K562 (cell line): ENCODE results near the gene CAPN13. TPM values are rescaled to one million over a fixed set of nuclear protein-coding genes. Genes with fewer than 3 reads are reported as not detected.

Source experiments
- ATAC-seq: fragments of 200-7000 bp; cut with Tn5 transposase; 3 replicates; pipeline ENCODE4 v1.9.1; 2020; ENCODE audit warnings: moderate library complexity
- BruUV-seq: library from RNA; stranded (reverse); fragments of 400-500 nt; replicated peaks from 2 replicates; lab custom pipeline; 2021; lab: Mats Ljungman, UMichigan
- CTCF ChIA-PET: fragments of 300-600 bp; formaldehyde crosslinking; extraction: SDS; loops from one replicate; lab custom pipeline; 2021; ENCODE audit warnings: low intra/inter-chr PET ratio; lab: Yijun Ruan, JAX
- POLR2A ChIA-PET: fragments of 300-600, 350-650 bp; sonication (Branson Sonifier 250); formaldehyde crosslinking; extraction: SDS; loops from one replicate; lab custom pipeline; 2021; ENCODE audit warnings: antibody characterized with exemption, inconsistent platforms; lab: Yijun Ruan, JAX
- DNase-seq, 4 experiments: peaks; one replicate each; pipeline versions ENCODE4 v3.0.0 to v3.0.0-alpha.2; 2011 to 2018; ENCODE audit warnings: low spot score in 3 of 4, mixed read lengths in 3 of 4; ENCODE audit errors: extremely low read depth in 1 of 4
- FAIRE-seq: peaks from 2 replicates; lab custom pipeline; 2011; peaks lifted over from hg19 to GRCh38; lab: Jason Lieb, UNC
- H2AFZ ChIP-seq: 2 replicates; pipeline ENCODE4 v1.6.0; 2011; ENCODE audit warnings: low read depth, low read length, control low read depth, inconsistent platforms
- H3K27ac ChIP-seq: fragments of 200-600 bp; 3 replicates; pipeline ENCODE4 v1.8.0; 2011; ENCODE audit warnings: low read depth, mild to moderate bottlenecking, control low read depth, inconsistent platforms, low read length, moderate library complexity, mixed read lengths; ENCODE audit errors: extremely low read depth
- H3K27me3 ChIP-seq, 2 experiments: fragments of 300-600 bp in 1 of 2; 2 replicates in 1 of 2; 3 replicates in 1 of 2; pipeline versions ENCODE4 v1.6.0 to v1.8.0; 2011; ENCODE audit warnings: inconsistent platforms in 2 of 2, low read length in 2 of 2, mild to moderate bottlenecking in 1 of 2, mixed read lengths in 1 of 2, moderate library complexity in 1 of 2; ENCODE audit not compliant: control insufficient read depth in 2 of 2, insufficient read depth in 2 of 2
- H3K36me3 ChIP-seq: fragments of 300-600 bp; 3 replicates; pipeline ENCODE4 v1.8.0; 2011; ENCODE audit warnings: mild to moderate bottlenecking, low read length, inconsistent platforms; ENCODE audit not compliant: control insufficient read depth, insufficient read depth
- H3K4me1 ChIP-seq, 2 experiments: fragments of 200-600 bp in 1 of 2; replicated peaks in 1 of 2; 2 replicates in 1 of 2; 3 replicates in 1 of 2; pipeline versions ENCODE4 v1.5.1 to v1.8.0; 2011; ENCODE audit warnings: inconsistent platforms in 2 of 2, low read length in 2 of 2, mild to moderate bottlenecking in 1 of 2, mixed read lengths in 1 of 2, moderate library complexity in 1 of 2; ENCODE audit not compliant: control insufficient read depth in 2 of 2, insufficient read depth in 2 of 2
- H3K4me2 ChIP-seq: 2 replicates; pipeline ENCODE4 v1.6.1; 2011; ENCODE audit warnings: low read length, control low read depth, inconsistent platforms, mixed read lengths; ENCODE audit not compliant: insufficient read depth
- H3K4me3 ChIP-seq: fragments of 200-600 bp; sonication (generic), shearing (Covaris generic); 2 replicates; pipeline ENCODE4 v1.5.1; 2016; ENCODE audit warnings: control low read depth, inconsistent platforms
- H3K79me2 ChIP-seq: fragments of 200-600 bp; 3 replicates; pipeline ENCODE4 v1.8.0; 2011; ENCODE audit warnings: low read length, inconsistent platforms; ENCODE audit not compliant: control insufficient read depth, insufficient read depth
- H3K9ac ChIP-seq, 2 experiments: 2 replicates each; pipeline versions ENCODE4 v1.6.0 to v1.6.1; 2011; ENCODE audit warnings: low read depth in 2 of 2, low read length in 2 of 2, control low read depth in 1 of 2, inconsistent platforms in 1 of 2, mild to moderate bottlenecking in 1 of 2, mixed read lengths in 1 of 2; ENCODE audit not compliant: insufficient read depth in 1 of 2
- H3K9me1 ChIP-seq: one replicate; pipeline ENCODE4 v1.6.0; 2011; ENCODE audit warnings: inconsistent platforms, mild to moderate bottlenecking, low read length, moderate library complexity; ENCODE audit not compliant: control insufficient read depth, insufficient read depth
- H3K9me3 ChIP-seq: replicated peaks from 2 replicates; pipeline ENCODE4 v1.5.1; 2011; ENCODE audit warnings: low read depth, low read length, inconsistent platforms; ENCODE audit not compliant: control insufficient read depth, insufficient read depth
- H4K20me1 ChIP-seq: replicated peaks from 2 replicates; pipeline ENCODE4 v1.6.1; 2011; ENCODE audit warnings: low read length, inconsistent platforms, mixed read lengths; ENCODE audit not compliant: control insufficient read depth, insufficient read depth
- HOMEZ ChIP-seq: fragments of 250-450 bp; sonication (Bioruptor Pico); IDR thresholded peaks from 2 replicates; pipeline ENCODE4 v1.4.0; 2020; ENCODE audit warnings: mild to moderate bottlenecking, moderate library complexity
- NRF1 ChIP-seq, 2 experiments: fragments of 450-650 bp; IDR thresholded peaks in 1 of 2; conservative IDR thresholded peaks in 1 of 2; 2 replicates each; pipeline ENCODE4 v1.6.1; 2014; ENCODE audit warnings: mild to moderate bottlenecking in 2 of 2
- TRIM25 ChIP-seq: fragments of 450-650 bp; IDR thresholded peaks from 2 replicates; pipeline ENCODE4 v1.7.0; 2016; ENCODE audit warnings: borderline replicate concordance
- ZNF311 ChIP-seq: fragments of 250-450 bp; sonication (Bioruptor Pico); IDR thresholded peaks from 2 replicates; pipeline ENCODE4 v1.4.0; 2020; ENCODE audit warnings: mild to moderate bottlenecking, moderate library complexity
- WGBS: fragments of 100-300 bp; shearing (Covaris generic); methylation state at CpG from one replicate; pipeline ENCODE4 v1.1.6; 2016; ENCODE audit warnings: low coverage, mixed read lengths; ENCODE audit not compliant: insufficient coverage; ENCODE audit errors: missing lambda C conversion rate; 5-methylcytosine and 5-hydroxymethylcytosine counted together
- in situ Hi-C: fragments of 300-500 bp; cut with MboI; formaldehyde crosslinking; loops from 4 replicates; pipeline ENCODE4 v1.15.0; 2018; ENCODE audit warnings: inconsistent platforms, mixed read lengths
- intact Hi-C: fragments of 100-400 bp; cut with micrococcal nuclease; formaldehyde crosslinking; loops from 2 replicates; pipeline ENCODE4 v1.14.2; 2022
- polyA plus RNA-seq, 8 experiments: library from polyadenylated mRNA; depleted of rRNA in 4 of 8; stranded (reverse) in 5 of 8; unstranded in 3 of 8; fragments of >200 nt; fragmentation: Nextera tagmentation in 2 of 8; fragmentation: Illumina TruSeq in 1 of 8; extraction: Ambion mirVana in 2 of 8; extraction: Trizol in 1 of 8; gene quantifications; 2 replicates each; pipeline versions ENCODE4 v1.2.1 to v1.2.3, GENCODE V29; 2011 to 2014; ENCODE audit warnings: inconsistent platforms in 1 of 8, missing spikeins in 1 of 8
- total RNA-seq, 7 experiments: library from RNA; depleted of rRNA in 6 of 7; stranded (reverse); fragments of >200 nt in 6 of 7; fragmentation: Illumina TruSeq in 2 of 7; extraction: Trizol in 2 of 7; gene quantifications; 2 replicates each; pipeline versions ENCODE4 v1.2.1 to v1.2.3, GENCODE V29; 2011 to 2021; ENCODE audit warnings: low replicate concordance in 1 of 7

Gene CAPN13
- total and polyA plus RNA-seq, 9 of the 15 experiments (the other 6 are each of a cell fraction or from before 2014, with no cell fraction given) = not detected

- TF ChIP-seq NRF1 (conservative IDR thresholded peaks at IDR 0.05 in 1 of 2, IDR thresholded peaks at IDR 0.05 in 1 of 2) (no peak), ZNF311 (CRISPR knock-in tag) (no peak)
- TF ChIP-seq, all 486 proteins: peak for 0
Measured at GRCh38 chr2:30784682-30785081, 22.6 kb downstream of the CAPN13 start (continued).

- POLR2A ChIA-PET = interaction anchor here (0.6 kb wide), 1 partner anchor 954 kb away, joined by 3 read pairs; no protein-coding TSS in a partner anchor
- no peak overlapping the region for H3K4me2 ChIP-seq
Measured at GRCh38 chr2:30781961-30782533, 25.2 kb downstream of the CAPN13 start.

More at GRCh38 chr2:30781961-30782533, 25.2 kb downstream of the CAPN13 start:
- H3K27ac ChIP-seq = no peak overlapping the region
- H3K9me1 ChIP-seq = no peaks in the 10 kb centered on the region
- in situ Hi-C loops = no loop called here
- H3K36me3 ChIP-seq = no peaks in the 10 kb centered on the region
- FAIRE-seq (no peak), DNase-seq (no peak)
- no peaks in the 10 kb centered on the region for H3K79me2 ChIP-seq
- H3K9ac ChIP-seq = no peak overlapping the region
- no peak for TF ChIP-seq HOMEZ (CRISPR knock-in tag)
- no peak for TF ChIP-seq TRIM25
- TF ChIP-seq, all 486 proteins: peak for 0
- Histone ChIP-seq H3K27me3 (peaks cover 2 to 22% of the 10 kb centered on the region in 2 experiments; a peak in 3 of 5 replicates), H3K9me3 (no peaks in the 10 kb centered on the region), H2AFZ (no peak overlapping the region), H3K4me1 (no peaks in the 10 kb centered on the region), H3K4me3 (no peak overlapping the region), H4K20me1 (no peaks in the 10 kb centered on the region)
- CTCF ChIA-PET = no interaction called here
- BruUV-seq = no TSS peak
- 0% methylated on average over 7 of the region's 7 CpGs for WGBS
- intact Hi-C loops = no loop called here
- ATAC-seq = no peak
